HEK293 (cell line): ENCODE data around the gene CDCA4.

Experiments
- MEIS1 ChIP-seq: sonication (generic); formaldehyde crosslinking; IDR thresholded peaks from 2 replicates; pipeline ENCODE4 v1.8.1; 2022; ENCODE audit warnings: missing genetic modification reagents, mild to moderate bottlenecking, borderline replicate concordance
- MZF1 ChIP-seq: fragments of 450-650 bp; formaldehyde crosslinking; IDR thresholded peaks from 2 replicates; pipeline ENCODE4 v1.5.1; 2017; ENCODE audit warnings: missing biosample characterization, missing genetic modification characterization, borderline replicate concordance
- OSR2 ChIP-seq: fragments of 450-650 bp; formaldehyde crosslinking; IDR thresholded peaks from 2 replicates; pipeline ENCODE4 v1.5.1; 2016; ENCODE audit warnings: missing biosample characterization, missing genetic modification characterization
- OVOL3 ChIP-seq: fragments of 450-650 bp; formaldehyde crosslinking; IDR thresholded peaks from 2 replicates; pipeline ENCODE4 v1.5.1; 2016; ENCODE audit warnings: missing biosample characterization, missing genetic modification characterization
- PATZ1 ChIP-seq: fragments of 450-650 bp; formaldehyde crosslinking; IDR thresholded peaks from 2 replicates; pipeline ENCODE4 v1.5.1; 2016; ENCODE audit warnings: missing biosample characterization, missing genetic modification characterization
- SP3 ChIP-seq: fragments of 450-650 bp; formaldehyde crosslinking; IDR thresholded peaks from 2 replicates; pipeline ENCODE4 v1.5.1; 2016; ENCODE audit warnings: missing biosample characterization, missing genetic modification characterization
- ZBTB11 ChIP-seq: fragments of 450-650 bp; formaldehyde crosslinking; conservative IDR thresholded peaks from 2 replicates; pipeline ENCODE4 v1.5.1; 2016; ENCODE audit warnings: low read depth, missing biosample characterization, missing genetic modification characterization
- ZBTB8A ChIP-seq: fragments of 450-650 bp; formaldehyde crosslinking; IDR thresholded peaks from 2 replicates; pipeline ENCODE4 v1.5.1; 2016; ENCODE audit warnings: missing biosample characterization, missing genetic modification characterization
- ZFP69B ChIP-seq: fragments of 450-650 bp; formaldehyde crosslinking; IDR thresholded peaks from 2 replicates; pipeline ENCODE4 v1.5.1; 2016; ENCODE audit warnings: missing biosample characterization, missing genetic modification characterization
- ZNF148 ChIP-seq: fragments of 450-650 bp; formaldehyde crosslinking; IDR thresholded peaks from 2 replicates; pipeline ENCODE4 v1.5.0; 2017; ENCODE audit warnings: missing biosample characterization, missing genetic modification characterization, borderline replicate concordance
- ZNF155 ChIP-seq: fragments of 450-650 bp; formaldehyde crosslinking; IDR thresholded peaks from 2 replicates; pipeline ENCODE4 v1.5.1; 2016; ENCODE audit warnings: missing biosample characterization, missing genetic modification characterization
- ZNF175 ChIP-seq: fragments of 450-650 bp; formaldehyde crosslinking; IDR thresholded peaks from 2 replicates; pipeline ENCODE4 v1.5.1; 2016; ENCODE audit warnings: missing biosample characterization, missing genetic modification characterization
- ZNF221 ChIP-seq: fragments of 450-650 bp; formaldehyde crosslinking; IDR thresholded peaks from 2 replicates; pipeline ENCODE4 v1.5.1; 2017; ENCODE audit warnings: missing biosample characterization, missing genetic modification characterization, borderline replicate concordance
- ZNF23 ChIP-seq: fragments of 450-650 bp; formaldehyde crosslinking; IDR thresholded peaks from 2 replicates; pipeline ENCODE4 v1.5.1; 2016; ENCODE audit warnings: missing biosample characterization, missing genetic modification characterization, borderline replicate concordance
- ZNF239 ChIP-seq: fragments of 450-650 bp; formaldehyde crosslinking; IDR thresholded peaks from 2 replicates; pipeline ENCODE4 v1.5.1; 2016; ENCODE audit warnings: missing biosample characterization, missing genetic modification characterization
- ZNF292 ChIP-seq: fragments of 450-650 bp; formaldehyde crosslinking; IDR thresholded peaks from 2 replicates; pipeline ENCODE4 v1.5.1; 2016; ENCODE audit warnings: low read depth, missing biosample characterization, missing genetic modification characterization, borderline replicate concordance
- ZNF37A ChIP-seq: fragments of 450-650 bp; IDR thresholded peaks from 2 replicates; pipeline ENCODE4 v1.5.1; 2018; ENCODE audit warnings: missing biosample characterization, missing genetic modification characterization
- ZNF416 ChIP-seq: fragments of 450-650 bp; formaldehyde crosslinking; IDR thresholded peaks from 2 replicates; pipeline ENCODE4 v1.5.1; 2016; ENCODE audit warnings: missing biosample characterization, missing genetic modification characterization
- ZNF529 ChIP-seq: fragments of 450-650 bp; formaldehyde crosslinking; IDR thresholded peaks from 2 replicates; pipeline ENCODE4 v1.5.1; 2017; ENCODE audit warnings: missing genetic modification characterization, missing biosample characterization; ENCODE audit not compliant: insufficient replicate concordance
- ZNF530 ChIP-seq: fragments of 450-650 bp; formaldehyde crosslinking; IDR thresholded peaks from 2 replicates; pipeline ENCODE4 v1.5.1; 2016; ENCODE audit warnings: low read depth, missing biosample characterization, missing genetic modification characterization
- ZNF585B ChIP-seq: fragments of 450-650 bp; formaldehyde crosslinking; IDR thresholded peaks from 2 replicates; pipeline ENCODE4 v1.5.1; 2016; ENCODE audit warnings: missing biosample characterization, missing genetic modification characterization
- ZNF624 ChIP-seq: fragments of 450-650 bp; formaldehyde crosslinking; IDR thresholded peaks from 2 replicates; pipeline ENCODE4 v1.5.1; 2017; ENCODE audit warnings: missing biosample characterization, missing genetic modification characterization
- ZNF692 ChIP-seq: fragments of 450-650 bp; formaldehyde crosslinking; IDR thresholded peaks from 2 replicates; pipeline ENCODE4 v1.5.1; 2016; ENCODE audit warnings: missing biosample characterization, missing genetic modification characterization
- ZNF776 ChIP-seq: fragments of 450-650 bp; formaldehyde crosslinking; IDR thresholded peaks from 2 replicates; pipeline ENCODE4 v1.5.0; 2017; ENCODE audit warnings: missing biosample characterization, missing genetic modification characterization, borderline replicate concordance
- TF ChIP-seq, protein P1 (sequence below): fragments of 450-650 bp; formaldehyde crosslinking; IDR thresholded peaks from 2 replicates; pipeline ENCODE4 v1.5.1; 2016; ENCODE audit warnings: missing biosample characterization, missing genetic modification characterization
- TF ChIP-seq, protein P2 (sequence below): fragments of 450-650 bp; formaldehyde crosslinking; IDR thresholded peaks from 2 replicates; pipeline ENCODE4 v1.5.1; 2016; ENCODE audit warnings: missing biosample characterization, missing genetic modification characterization

The CDCA4 gene

DNA sequence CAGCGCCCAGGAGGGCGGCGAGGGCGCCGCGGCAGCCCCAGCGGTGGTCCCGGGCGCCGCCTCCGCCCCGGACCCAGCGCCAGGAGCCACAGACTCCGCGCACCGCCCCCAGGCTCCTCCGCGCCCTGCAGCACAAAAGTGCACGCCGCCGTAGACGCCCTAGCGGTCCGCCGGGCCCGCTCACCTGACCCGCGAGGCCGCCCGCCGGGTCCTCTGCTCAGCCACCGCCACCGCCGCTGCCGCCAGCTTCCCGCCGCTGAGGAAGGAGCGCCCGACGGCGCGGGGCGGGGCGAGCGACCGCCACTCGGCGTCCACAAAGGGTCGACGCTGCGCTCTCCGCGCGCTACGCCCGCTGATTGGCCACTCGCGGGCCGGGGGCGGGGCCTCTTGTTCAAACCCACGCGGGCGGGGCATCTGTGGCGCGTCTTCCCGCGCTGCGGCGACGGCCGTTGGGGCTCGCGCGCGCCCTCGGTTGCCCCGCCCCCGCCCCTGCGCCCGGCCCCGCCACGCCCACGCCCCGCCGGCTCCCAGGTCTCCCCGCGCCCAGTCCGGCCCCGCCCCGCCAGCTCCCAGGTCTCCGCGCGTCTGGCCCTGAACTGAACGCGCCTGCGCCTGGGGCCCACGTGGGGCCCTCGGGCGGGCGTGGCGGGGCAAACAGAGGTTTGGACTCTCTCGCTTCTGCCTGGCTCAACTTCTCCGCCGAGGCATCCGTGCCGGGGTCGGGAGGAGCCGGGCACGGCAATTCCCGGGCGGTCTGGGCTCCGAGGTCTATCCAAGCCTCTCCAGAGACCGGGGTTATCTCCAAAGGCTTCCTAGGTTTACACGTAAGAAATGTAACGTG lies at the start of gene CDCA4 (continued):
- TF ChIP-seq PATZ1 (tag by site-specific recombination) (no peak), ZNF23 (no peak), ZBTB8A (tag by site-specific recombination) (peak; percentile 76), ZNF221 (tag by site-specific recombination) (no peak), OVOL3 (no peak), OSR2 (no peak), ZNF530 (tag by site-specific recombination) (no peak), ZNF292 (no peak), ZBTB11 (no peak), ZNF155 (tag by site-specific recombination) (no peak), ZNF624 (no peak), ZFP69B (tag by site-specific recombination) (no peak), MEIS1 (peak; percentile 29; the same call in 1 of the 2 replicates), ZNF416 (tag by site-specific recombination) (no peak), ZNF175 (no peak), ZNF692 (tag by site-specific recombination) (no peak), ZNF37A (tag by site-specific recombination) (no peak), MZF1 (tag by site-specific recombination) (no peak), ZNF239 (tag by site-specific recombination) (no peak), ZNF529 (tag by site-specific recombination) (no peak), ZNF148 (tag by site-specific recombination) (no peak), ZNF585B (tag by site-specific recombination) (no peak), SP3 (peak; percentile 58), ZNF776 (tag by site-specific recombination) (no peak)
- TF ChIP-seq, protein P1, sequence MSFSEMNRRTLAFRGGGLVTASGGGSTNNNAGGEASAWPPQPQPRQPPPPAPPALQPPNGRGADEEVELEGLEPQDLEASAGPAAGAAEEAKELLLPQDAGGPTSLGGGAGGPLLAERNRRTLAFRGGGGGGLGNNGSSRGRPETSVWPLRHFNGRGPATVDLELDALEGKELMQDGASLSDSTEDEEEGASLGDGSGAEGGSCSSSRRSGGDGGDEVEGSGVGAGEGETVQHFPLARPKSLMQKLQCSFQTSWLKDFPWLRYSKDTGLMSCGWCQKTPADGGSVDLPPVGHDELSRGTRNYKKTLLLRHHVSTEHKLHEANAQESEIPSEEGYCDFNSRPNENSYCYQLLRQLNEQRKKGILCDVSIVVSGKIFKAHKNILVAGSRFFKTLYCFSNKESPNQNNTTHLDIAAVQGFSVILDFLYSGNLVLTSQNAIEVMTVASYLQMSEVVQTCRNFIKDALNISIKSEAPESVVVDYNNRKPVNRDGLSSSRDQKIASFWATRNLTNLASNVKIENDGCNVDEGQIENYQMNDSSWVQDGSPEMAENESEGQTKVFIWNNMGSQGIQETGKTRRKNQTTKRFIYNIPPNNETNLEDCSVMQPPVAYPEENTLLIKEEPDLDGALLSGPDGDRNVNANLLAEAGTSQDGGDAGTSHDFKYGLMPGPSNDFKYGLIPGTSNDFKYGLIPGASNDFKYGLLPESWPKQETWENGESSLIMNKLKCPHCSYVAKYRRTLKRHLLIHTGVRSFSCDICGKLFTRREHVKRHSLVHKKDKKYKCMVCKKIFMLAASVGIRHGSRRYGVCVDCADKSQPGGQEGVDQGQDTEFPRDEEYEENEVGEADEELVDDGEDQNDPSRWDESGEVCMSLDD (tag by site-specific recombination) = no peak
- TF ChIP-seq, protein P2, sequence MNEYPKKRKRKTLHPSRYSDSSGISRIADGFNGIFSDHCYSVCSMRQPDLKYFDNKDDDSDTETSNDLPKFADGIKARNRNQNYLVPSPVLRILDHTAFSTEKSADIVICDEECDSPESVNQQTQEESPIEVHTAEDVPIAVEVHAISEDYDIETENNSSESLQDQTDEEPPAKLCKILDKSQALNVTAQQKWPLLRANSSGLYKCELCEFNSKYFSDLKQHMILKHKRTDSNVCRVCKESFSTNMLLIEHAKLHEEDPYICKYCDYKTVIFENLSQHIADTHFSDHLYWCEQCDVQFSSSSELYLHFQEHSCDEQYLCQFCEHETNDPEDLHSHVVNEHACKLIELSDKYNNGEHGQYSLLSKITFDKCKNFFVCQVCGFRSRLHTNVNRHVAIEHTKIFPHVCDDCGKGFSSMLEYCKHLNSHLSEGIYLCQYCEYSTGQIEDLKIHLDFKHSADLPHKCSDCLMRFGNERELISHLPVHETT = no peak
